HG03469 (cell line): Measurements from ENCODE around the gene CD248.
"Not testable (repeated sequence)": the region's sequence is repeated elsewhere in the genome, so short reads cannot be mapped to it uniquely, and the experiment has no call there.

Experiments used
- ATAC-seq: cut with Tn5 transposase; IDR thresholded peaks from one replicate; pipeline ENCODE4 v1.9.1; 2021; ENCODE audit warnings: mild to moderate bottlenecking, moderate library complexity, moderate number of reproducible peaks; ENCODE audit not compliant: unreplicated experiment

The CD248 gene

GRCh38 chr11:66329165-66329673 is 12.4 kb upstream of the CD248 start:
- no peak for ATAC-seq

GRCh38 chr11:66328302-66329144 is 11.7 kb upstream of the CD248 start:
- no peak for ATAC-seq

- ATAC-seq = no peak
These were observed 11.1 kb upstream of the CD248 start for GRCh38 chr11:66328031-66328301.

GRCh38 chr11:66327171-66328030 is 10.6 kb upstream of the CD248 start:
- no peak for ATAC-seq

GRCh38 chr11:66326261-66327111 is 9.6 kb upstream of the CD248 start:
- no peak for ATAC-seq

GRCh38 chr11:66325263-66325671 is 8.4 kb upstream of the CD248 start:
- ATAC-seq = no peak

GRCh38 chr11:66324664-66325063 is 7.8 kb upstream of the CD248 start:
- ATAC-seq = no peak

- ATAC-seq = no peak
These were observed 6.8 kb upstream of the CD248 start for GRCh38 chr11:66323684-66324083.

- ATAC-seq = no peak
These were observed 6.0 kb upstream of the CD248 start for GRCh38 chr11:66322732-66323427.

GRCh38 chr11:66321606-66322005 is 4.8 kb upstream of the CD248 start:
- ATAC-seq = no peak

GRCh38 chr11:66320748-66321147 is 3.9 kb upstream of the CD248 start:
- not testable (repeated sequence) for ATAC-seq

GRCh38 chr11:66320289-66320688 is 3.4 kb upstream of the CD248 start:
- ATAC-seq = not testable (repeated sequence)

GRCh38 chr11:66318600-66318970 is 1.7 kb upstream of the CD248 start:
- ATAC-seq = no peak

- ATAC-seq = no peak
These were observed 1.1 kb upstream of the CD248 start for GRCh38 chr11:66317723-66318599.

GRCh38 chr11:66317322-66317722 is 478 bp upstream of the CD248 start:
- ATAC-seq = no peak

GRCh38 chr11:66315921-66316811 is 678 bp downstream of the CD248 start:
- no peak for ATAC-seq

- no peak for ATAC-seq
These were observed 1.4 kb downstream of the CD248 start for GRCh38 chr11:66315498-66315885.
